ENCODE results near the gene TMEM170A. TPM values are rescaled to one million over a fixed set of nuclear protein-coding genes. Genes with fewer than 3 reads are reported as not detected.

Gene TMEM170A
- total RNA-seq, 2 experiments from 2014 or later, result 25.1 to 27.1 TPM

GRCh38 chr16:75482434-75483205, 18.1 kb upstream of the TMEM170A start:
- H3K4me1 Mint-ChIP-seq (ENCODE audit: low read depth), result no peaks in the 10 kb centered on the region
- POLR2A ChIA-PET, result no interaction called here

GRCh38 chr16:75481475-75481874, 17.0 kb upstream of the TMEM170A start:
- POLR2A ChIA-PET, result interaction anchor here (0.6 to 0.7 kb wide), 2 partner anchors 27 to 1700 kb away, joined by 3 read pairs; no protein-coding TSS in a partner anchor
- no peaks in the 10 kb centered on the region for H3K9me3 Mint-ChIP-seq
- DNase-seq (no peak), ATAC-seq (no peak)
- peaks cover 3% of the 10 kb centered on the region for H3K27me3 Mint-ChIP-seq
- H3K4me3 Mint-ChIP-seq, result no peak overlapping the region
- no peaks in the 10 kb centered on the region for H3K36me3 Mint-ChIP-seq (ENCODE audit: low read depth)
- TF ChIP-seq CTCF (IDR thresholded peaks at IDR 0.05), result no peak
- H3K27ac Mint-ChIP-seq, result no peak overlapping the region
- CTCF ChIA-PET, result interaction anchor here (1.1 kb wide), 1 partner anchor 16 kb away, joined by 3 read pairs; no protein-coding TSS in a partner anchor
- intact Hi-C loops (cut with micrococcal nuclease), result no loop called here
- no peaks in the 10 kb centered on the region for H3K4me1 Mint-ChIP-seq (ENCODE audit: low read depth)

More at GRCh38 chr16:75482434-75483205, 18.1 kb upstream of the TMEM170A start:
- ATAC-seq (no peak), DNase-seq (no peak)
- Mint-ChIP-seq H3K4me3 (no peak overlapping the region), H3K27ac (no peak overlapping the region), H3K27me3 (peaks cover 7% of the 10 kb centered on the region), H3K9me3 (no peaks in the 10 kb centered on the region), H3K36me3 (ENCODE audit: low read depth) (no peaks in the 10 kb centered on the region)
- TF ChIP-seq CTCF (IDR thresholded peaks at IDR 0.05), result no peak
- CTCF ChIA-PET, result interaction anchor here (0.9 kb wide), 2 partner anchors 9 to 17 kb away, joined by 3 read pairs; no protein-coding TSS in a partner anchor
- intact Hi-C loops (cut with micrococcal nuclease), result no loop called here

GRCh38 chr16:75479421-75479990, 15.0 kb upstream of the TMEM170A start:
- ChIA-PET CTCF (no interaction called here), POLR2A (no interaction called here)
- DNase-seq (no peak), ATAC-seq (no peak)
- Mint-ChIP-seq H3K27me3 (peaks cover 2% of the 10 kb centered on the region), H3K36me3 (ENCODE audit: low read depth) (no peaks in the 10 kb centered on the region), H3K4me1 (ENCODE audit: low read depth) (no peaks in the 10 kb centered on the region), H3K9me3 (no peaks in the 10 kb centered on the region), H3K27ac (no peak overlapping the region), H3K4me3 (no peak overlapping the region)
- intact Hi-C loops (cut with micrococcal nuclease), result no loop called here
- TF ChIP-seq CTCF (IDR thresholded peaks at IDR 0.05), result no peak

GRCh38 chr16:75478480-75479345, 14.2 kb upstream of the TMEM170A start:
- no peaks in the 10 kb centered on the region for H3K9me3 Mint-ChIP-seq
- POLR2A ChIA-PET, result no interaction called here

More at GRCh38 chr16:75478480-75479345, 14.2 kb upstream of the TMEM170A start:
- DNase-seq (no peak), ATAC-seq (no peak)
- H3K4me3 Mint-ChIP-seq, result no peak overlapping the region
- CTCF ChIA-PET, result no interaction called here
- H3K36me3 Mint-ChIP-seq (ENCODE audit: low read depth), result no peaks in the 10 kb centered on the region
- H3K27ac Mint-ChIP-seq, result no peak overlapping the region
- intact Hi-C loops (cut with micrococcal nuclease), result no loop called here
- peaks cover 2% of the 10 kb centered on the region for H3K27me3 Mint-ChIP-seq
- no peak for TF ChIP-seq CTCF (IDR thresholded peaks at IDR 0.05)
- no peaks in the 10 kb centered on the region for H3K4me1 Mint-ChIP-seq (ENCODE audit: low read depth)
